Effector CD8-positive, alpha-beta T cell (primary cell): ENCODE measurements around the gene GYS2.
"Not testable (repeated sequence)": the region's sequence is repeated elsewhere in the genome, so short reads cannot be mapped to it uniquely, and the experiment has no call there.

Experiments
- DNase-seq: peaks from one replicate; lab custom pipeline; 2025; lab: John Stamatoyannopoulos, UW
- total RNA-seq, 4 experiments: gene quantifications; one replicate each; lab custom pipeline; 2026; lab: John Stamatoyannopoulos, UW

Gene GYS2
- 0 reads per million in 4 experiments for total RNA-seq

GRCh38 chr12:21604245-21605101 lies at the start of gene GYS2:
GYS2 (minus strand) TSS chr12:21604847; CDS start chr12:21604592, 255 bp downstream.
- DNase-seq: no peak

GRCh38 chr12:21651821-21652220 lies 47.2 kb upstream of the GYS2 start:
- no peak for DNase-seq

DNA sequence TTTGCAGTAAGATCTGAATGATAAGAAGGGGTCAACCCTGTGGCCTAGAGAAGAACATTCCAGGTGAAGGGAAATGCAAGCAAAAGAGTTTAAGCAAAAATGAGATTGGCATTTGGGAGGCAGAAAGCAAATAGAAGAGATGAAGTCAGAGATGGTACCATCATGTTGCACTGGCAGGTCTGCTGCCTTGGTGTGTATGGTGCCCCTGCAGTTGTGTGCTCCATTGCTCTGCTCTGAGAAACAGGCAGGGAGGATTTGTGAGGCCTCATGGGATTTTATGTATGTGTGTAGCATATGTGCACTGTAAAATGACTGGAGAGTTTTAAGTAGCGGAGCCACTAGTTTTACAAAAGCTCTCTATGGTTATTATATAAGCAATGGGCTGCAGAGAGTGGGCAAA lies 46.4 kb upstream of the GYS2 start:
- DNase-seq: no peak

DNA sequence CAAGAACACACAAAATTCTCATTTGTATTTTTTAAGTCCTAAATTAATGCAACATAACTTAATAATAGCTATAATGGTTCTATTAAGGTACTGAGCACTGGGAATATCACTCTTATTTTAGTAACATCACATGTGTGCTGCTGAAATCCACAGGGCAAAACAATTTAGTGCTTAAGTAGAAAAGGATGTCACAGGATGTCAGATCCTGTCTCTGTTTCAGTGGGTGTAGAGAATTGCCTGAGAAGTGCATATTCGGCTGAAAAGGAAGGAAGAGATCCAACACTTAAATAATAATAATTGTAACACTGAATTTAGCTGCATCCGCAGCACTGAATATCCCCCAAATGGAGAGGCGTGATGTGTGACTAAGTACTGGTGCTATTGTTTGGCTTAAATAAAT lies 44.4 kb upstream of the GYS2 start:
- DNase-seq: no peak

DNA sequence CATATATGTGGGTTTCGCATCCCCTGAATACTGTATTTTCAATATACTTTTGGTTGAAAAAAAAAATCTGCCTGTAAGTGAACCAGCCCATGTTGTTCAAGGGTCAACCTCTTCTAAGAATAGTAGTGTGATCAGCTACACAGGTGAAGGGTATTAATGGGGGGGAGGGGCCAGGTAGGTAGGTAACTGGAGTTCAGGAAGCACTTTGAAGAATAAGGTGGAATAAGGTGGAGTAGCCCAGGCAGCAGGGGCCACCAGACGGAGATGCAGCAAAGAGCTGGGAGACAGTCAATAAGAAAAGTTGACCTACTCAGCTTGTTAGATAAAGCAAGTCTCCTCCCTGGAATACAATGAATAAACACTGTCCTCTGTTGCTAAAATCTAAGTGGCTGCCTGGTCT lies 43.7 kb upstream of the GYS2 start:
- DNase-seq: no peak

DNA sequence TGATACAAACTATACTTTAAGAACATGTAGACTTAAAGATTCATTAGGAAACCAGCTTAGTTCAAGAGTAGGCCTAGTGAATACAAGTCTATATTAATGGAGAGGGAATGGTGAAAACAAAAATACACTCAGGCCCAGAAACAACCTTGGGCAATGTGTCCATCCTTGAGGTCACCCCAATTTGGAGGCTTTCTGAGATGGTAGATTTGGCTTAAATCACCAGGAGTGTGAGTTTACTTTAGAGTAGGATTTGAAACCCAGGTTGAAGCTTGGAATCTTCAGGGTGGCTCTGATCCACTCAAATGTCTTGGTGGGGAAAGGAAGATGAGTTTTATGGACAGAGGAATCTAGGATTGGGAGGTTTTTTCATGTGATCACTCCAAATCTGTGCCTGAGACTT lies 42.5 kb upstream of the GYS2 start:
- DNase-seq: no peak

GRCh38 chr12:21645041-21645500 lies 40.4 kb upstream of the GYS2 start:
- DNase-seq: not testable (repeated sequence)

DNA sequence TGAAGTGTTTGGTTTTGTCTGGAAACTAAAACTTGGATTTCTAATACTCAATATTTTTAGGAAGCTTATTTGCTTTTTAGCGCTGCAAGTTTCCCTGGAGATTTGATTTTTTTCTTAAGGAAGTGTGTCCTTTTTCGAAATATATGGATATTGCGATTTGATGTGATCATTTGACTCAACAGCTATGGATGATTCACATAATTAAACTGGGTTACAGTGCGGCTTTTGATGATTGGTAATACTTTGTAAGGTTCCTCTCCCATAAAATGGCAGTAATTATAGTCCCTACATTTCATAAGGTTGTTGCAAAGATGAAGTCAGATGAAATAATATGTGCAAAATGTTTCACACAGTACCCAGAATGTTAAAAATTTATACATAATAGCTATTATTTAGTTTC lies 39.9 kb upstream of the GYS2 start:
- no peak for DNase-seq

DNA sequence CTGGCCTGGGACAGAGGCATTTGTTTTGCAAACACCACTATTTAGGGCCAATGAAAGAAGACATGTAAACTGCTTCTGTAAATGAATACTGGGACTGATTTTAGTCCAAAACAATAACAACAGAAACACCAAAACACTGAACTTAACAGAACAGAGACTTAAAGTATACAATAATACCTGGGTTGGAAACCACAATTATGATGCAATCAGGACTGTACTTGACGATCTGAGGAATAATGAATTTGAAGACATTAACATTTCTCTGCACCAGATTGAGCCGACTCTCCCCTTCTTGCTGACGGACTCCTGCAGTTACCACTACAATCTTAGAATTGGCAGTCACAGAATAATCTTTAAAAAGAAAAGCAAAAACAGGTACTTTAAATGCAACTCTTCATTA lies 39.1 kb upstream of the GYS2 start:
- no peak for DNase-seq

DNA sequence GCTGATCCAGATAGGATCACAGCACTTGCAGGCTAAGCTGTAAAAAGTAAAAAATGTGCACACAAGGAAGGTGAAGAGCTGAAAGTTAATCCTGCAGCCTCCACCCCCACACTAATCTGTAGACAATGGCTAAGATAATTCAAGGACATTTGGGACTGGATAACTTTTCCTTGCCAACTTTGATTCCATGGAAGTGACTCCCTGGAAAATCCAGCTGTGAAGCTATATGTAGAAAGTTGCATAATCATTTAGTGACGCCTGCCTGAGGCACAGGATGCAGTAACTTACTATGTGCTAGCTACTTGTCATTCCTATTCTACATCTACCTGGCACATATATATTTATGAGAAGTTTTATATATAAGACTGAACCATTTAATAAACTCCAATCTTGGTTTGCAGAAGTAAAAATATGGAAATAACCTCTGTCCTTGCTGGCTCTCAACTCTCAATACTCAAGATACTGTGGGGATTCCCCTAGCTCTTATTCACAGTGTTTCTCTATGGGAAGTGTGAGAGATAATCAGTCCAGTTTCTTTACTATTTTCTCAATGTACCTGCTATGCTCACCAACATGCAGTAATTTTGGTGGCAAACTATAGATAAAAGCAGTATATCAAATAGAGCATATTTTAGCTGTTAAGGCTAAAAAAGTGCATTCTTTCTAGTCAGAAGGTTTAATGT lies 38.2 kb upstream of the GYS2 start:
- no peak for DNase-seq

DNA sequence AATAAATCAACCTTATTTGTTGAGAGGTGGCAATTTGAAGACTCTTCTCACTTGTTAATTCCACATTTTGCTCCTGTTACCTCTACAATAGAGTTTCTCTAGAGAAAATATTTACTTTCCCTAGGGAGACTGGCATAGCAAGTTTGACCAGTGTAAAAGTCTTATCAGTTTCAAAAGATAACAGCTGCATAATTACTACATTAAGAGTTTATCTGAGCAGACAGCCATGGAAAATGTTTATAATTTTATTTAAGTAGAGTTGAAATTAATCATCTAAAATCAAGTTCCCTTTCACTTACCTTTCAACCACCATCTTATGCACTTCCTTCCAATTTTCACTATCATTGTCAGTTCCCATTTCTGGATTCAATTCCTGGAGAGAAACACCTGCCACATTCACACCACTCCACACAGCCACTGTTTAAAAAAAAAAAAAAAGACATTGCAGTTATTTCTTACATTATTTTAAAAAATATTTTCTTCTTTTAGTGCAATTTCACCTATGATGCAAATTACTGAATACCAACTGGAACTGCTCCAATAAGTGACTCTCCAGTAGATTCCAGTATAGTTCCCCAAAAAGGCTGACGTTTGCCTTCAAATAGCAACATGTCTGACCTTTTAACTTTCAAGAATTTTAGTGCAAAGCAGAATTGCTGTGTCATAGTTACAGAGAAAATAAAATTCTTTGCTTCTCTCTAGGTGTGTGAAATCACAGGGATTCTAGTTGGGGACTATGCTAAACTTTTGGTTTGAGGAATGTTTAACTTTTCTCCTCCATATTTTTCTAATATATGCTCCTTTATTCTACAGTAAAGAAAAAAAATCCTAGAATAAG lies 33.6 kb upstream of the GYS2 start:
- DNase-seq: no peak

DNA sequence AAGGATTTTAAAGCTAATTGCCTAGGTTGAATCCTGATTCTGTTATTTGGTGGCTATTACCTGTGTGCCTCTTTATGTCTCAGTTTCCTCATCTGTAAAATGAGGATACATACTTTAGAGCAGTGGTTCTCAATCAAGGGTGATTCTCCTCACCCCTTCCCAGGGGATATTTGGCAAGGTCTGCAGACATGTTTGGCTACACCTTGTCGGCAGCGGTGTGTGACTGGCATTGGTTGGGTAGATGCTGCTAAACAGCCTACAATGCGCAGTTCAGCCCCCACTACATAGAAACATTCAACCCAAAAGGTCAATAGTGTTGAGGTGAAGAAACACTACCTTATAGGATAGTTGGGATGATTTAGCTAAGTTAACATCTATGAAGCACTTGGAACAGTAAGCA lies 29.6 kb upstream of the GYS2 start:
- DNase-seq: no peak

GRCh38 chr12:21631367-21631766 lies 26.7 kb upstream of the GYS2 start:
- DNase-seq: no peak

DNA sequence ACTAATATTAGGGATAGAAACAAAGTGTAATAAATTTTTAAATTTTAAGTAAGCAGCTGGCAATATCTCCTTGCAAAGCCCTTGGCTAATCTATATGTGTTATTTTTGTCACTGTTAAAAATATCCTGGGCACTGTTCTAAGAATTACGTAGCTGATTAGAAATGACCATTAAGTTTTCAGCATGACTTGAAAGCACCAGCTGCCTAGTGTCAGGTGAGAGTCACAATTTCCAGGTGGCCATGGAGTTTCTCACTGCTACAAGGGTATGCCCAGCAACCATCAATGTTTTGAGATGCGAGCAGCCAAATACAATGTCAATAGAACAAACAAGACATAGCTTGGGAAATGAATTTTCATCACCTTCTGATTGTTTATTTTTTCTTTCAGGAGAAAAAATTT lies 23.3 kb upstream of the GYS2 start:
- no peak for DNase-seq

DNA sequence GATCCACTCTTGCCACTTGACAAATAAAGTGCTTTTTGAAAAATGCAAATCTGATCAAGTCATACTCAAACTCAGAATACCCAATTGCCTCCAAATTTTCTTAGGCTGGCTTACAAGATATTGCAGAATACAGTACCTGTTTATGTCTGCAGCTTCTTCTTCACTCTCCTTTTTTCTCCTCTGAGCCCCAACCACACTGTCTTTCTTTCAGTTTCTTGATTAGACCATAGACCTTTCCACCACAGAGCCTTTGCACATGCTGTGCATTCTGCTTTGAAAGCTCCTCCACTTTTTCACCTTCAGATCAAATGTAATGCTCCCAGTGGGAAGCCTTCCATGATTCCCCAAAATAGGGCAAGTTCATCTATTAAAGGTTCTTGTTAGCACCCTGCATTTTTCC lies 13.9 kb upstream of the GYS2 start:
- DNase-seq: no peak

GRCh38 chr12:21617030-21617429 lies 12.4 kb upstream of the GYS2 start:
- DNase-seq: no peak

DNA sequence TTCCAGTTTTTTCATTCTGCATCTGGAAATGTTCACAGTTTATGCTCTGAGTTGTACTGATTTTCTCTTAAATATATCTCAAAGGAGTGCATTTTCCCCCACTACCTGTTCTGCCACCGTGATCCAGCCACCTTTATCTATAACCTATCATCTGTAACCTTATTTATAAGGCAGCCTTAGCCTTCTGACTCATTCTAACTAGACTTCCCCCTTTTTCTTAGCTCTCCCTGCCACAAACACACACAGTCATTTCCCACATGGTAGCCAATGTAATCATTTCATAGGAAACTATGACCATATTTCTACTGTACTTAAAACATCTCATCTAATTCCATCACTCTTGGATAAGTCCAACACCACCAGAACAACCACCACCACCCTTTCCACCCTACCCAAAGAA lies 10.8 kb upstream of the GYS2 start:
- no peak for DNase-seq

GRCh38 chr12:21614506-21614905 lies 9.9 kb upstream of the GYS2 start:
- no peak for DNase-seq

- no peak for DNase-seq
These were observed 9.3 kb upstream of the GYS2 start for GRCh38 chr12:21613931-21614330.

- no peak for DNase-seq
These were observed 3.5 kb upstream of the GYS2 start for GRCh38 chr12:21608196-21608595.

- DNase-seq: no peak
These were observed 3.1 kb upstream of the GYS2 start for GRCh38 chr12:21607701-21608100.

GRCh38 chr12:21606175-21606574 lies 1.5 kb upstream of the GYS2 start:
- DNase-seq: no peak
